ENCODE measurements around the gene RNASE11. TPM values are rescaled to one million over a fixed set of nuclear protein-coding genes. Genes with fewer than 3 reads are reported as not detected.

The RNASE11 gene
- total RNA-seq = not detected in 2 replicates

GRCh38 chr14:20587489-20588154 lies at the start of gene RNASE11:
RNASE11 (minus strand) TSS chr14:20588001.

DNA sequence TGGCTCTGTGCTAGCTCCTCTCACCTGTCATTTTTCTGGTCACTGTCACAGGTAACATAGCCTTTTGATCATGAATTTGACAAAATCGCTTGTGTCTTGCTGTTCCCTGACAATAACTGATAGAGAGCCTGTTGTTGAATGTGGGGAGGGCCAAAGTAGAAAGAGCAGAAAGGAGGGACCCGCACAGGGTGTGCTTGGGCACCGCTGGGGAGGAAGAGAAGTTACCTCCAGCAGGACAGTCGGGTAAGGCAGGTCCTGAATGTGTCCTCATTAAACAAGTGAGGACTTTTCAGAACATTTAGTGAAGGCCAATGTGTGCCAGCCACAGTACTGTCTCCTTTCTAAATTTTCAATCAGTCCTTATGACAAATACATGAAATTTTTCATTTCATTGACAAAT lies 3.4 kb upstream of the RNASE11 start, which contains the start of gene RNASE12:
Gene RNASE12, minus strand, starts transcription at position 142 of the 400 bp plus-strand sequence. CDS start 653 bp downstream, outside the sequence.

DNA sequence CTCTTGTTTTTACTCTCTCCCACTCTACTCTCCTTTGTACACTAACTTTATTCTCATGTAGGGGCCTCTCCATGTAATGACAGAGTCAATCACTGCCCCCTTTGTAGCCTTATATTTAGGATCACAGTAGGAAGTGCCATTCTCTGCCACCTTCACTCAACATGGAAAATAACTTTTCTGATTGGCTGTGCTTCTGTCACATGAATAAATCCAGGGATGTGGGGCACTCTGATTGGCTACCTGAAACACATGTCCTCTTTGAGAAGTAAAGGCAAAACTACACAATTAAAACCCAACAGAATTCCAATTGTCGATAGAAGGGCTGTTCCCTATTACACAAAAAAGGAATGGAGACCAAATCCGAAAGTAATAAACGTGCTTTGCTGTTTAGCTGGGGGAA lies 26.8 kb downstream of the RNASE11 start, which contains the start of gene RNASE9:
Gene RNASE9, minus strand, starts transcription at position 87 of the 400 bp plus-strand sequence.

Other genes starting within 250 kb of the RNASE11 start
- gene PARP2, start 244.4 kb downstream of the RNASE11 start, total RNA-seq = 7.9 and 9.2 TPM in 2 replicates
- 14.9 and 18.5 TPM in 2 replicates for gene TEP1, start 174.5 kb downstream of the RNASE11 start, total RNA-seq
- gene KLHL33, start 151.8 kb downstream of the RNASE11 start, total RNA-seq = 0.06 and 0.13 TPM in 2 replicates
- 23.9 and 49.0 TPM in 2 replicates for gene OSGEP, start 133.2 kb downstream of the RNASE11 start, total RNA-seq
- gene APEX1, start 132.8 kb downstream of the RNASE11 start, total RNA-seq = 29.6 and 62.0 TPM in 2 replicates
- gene PIP4P1, start 126.6 kb downstream of the RNASE11 start, total RNA-seq = 21.5 and 21.7 TPM in 2 replicates
- 48.2 and 64.6 TPM in 2 replicates for gene PNP, start 118.6 kb downstream of the RNASE11 start, total RNA-seq
- gene RNASE10, start 82.5 kb downstream of the RNASE11 start, total RNA-seq = not detected in 2 replicates
- gene RNASE9, start 27.0 kb downstream of the RNASE11 start, total RNA-seq = not detected in 2 replicates
- gene RNASE12, start 3.4 kb upstream of the RNASE11 start, total RNA-seq = not detected in 2 replicates
- gene OR6S1, start 53.7 kb upstream of the RNASE11 start, total RNA-seq = not detected in 2 replicates
- 36.6 and 44.2 TPM in 2 replicates for gene RNASE4, start 96.6 kb upstream of the RNASE11 start, total RNA-seq
- gene ANG, start 100.8 kb upstream of the RNASE11 start, total RNA-seq = 5.0 and 7.8 TPM in 2 replicates
- gene EDDM3A, start 157.9 kb upstream of the RNASE11 start, total RNA-seq = not detected in 2 replicates
- gene EDDM3B, start 180.4 kb upstream of the RNASE11 start, total RNA-seq = not detected in 2 replicates
- gene RNASE6, start 193.3 kb upstream of the RNASE11 start, total RNA-seq = not detected in 2 replicates
- 3.6 and 7.1 TPM in 2 replicates for gene RNASE1, start 214.8 kb upstream of the RNASE11 start, total RNA-seq

Data from aortic smooth muscle cell (primary cell).